ENCODE results near the gene SMIM23. TPM values are rescaled to one million over a fixed set of nuclear protein-coding genes. Genes with fewer than 3 reads are reported as not detected.

SMIM23 gene
- total RNA-seq, 1 experiment from 2014 or later, result not detected

GRCh38 chr5:171825051-171825450, 39.4 kb downstream of the SMIM23 start:
- ChIA-PET POLR2A (ENCODE audit: unreplicated experiment) (no interaction called here), CTCF (no interaction called here)
- Histone ChIP-seq H3K9me3 (ENCODE audit: insufficient read depth, low read depth) (peaks cover 9% of the 10 kb centered on the region; the same call in 1 of the 2 replicates), H3K27ac (no peak overlapping the region), H3K4me2 (no peak overlapping the region), H3K9me2 (ENCODE audit: insufficient read depth) (no peaks in the 10 kb centered on the region), H3K4me1 (replicated peaks; ENCODE audit: insufficient read depth) (no peaks in the 10 kb centered on the region), H3F3A (ENCODE audit: insufficient read depth, low read depth) (no peaks in the 10 kb centered on the region), H3K79me2 (ENCODE audit: low read depth) (no peaks in the 10 kb centered on the region), H3K4me3 (no peak overlapping the region), H3K36me3 (ENCODE audit: low read depth) (no peaks in the 10 kb centered on the region), H2AFZ (no peak overlapping the region), H3K27me3 (ENCODE audit: insufficient read depth, low read depth) (no peaks in the 10 kb centered on the region), H4K20me1 (ENCODE audit: insufficient read depth) (no peaks in the 10 kb centered on the region)
- intact Hi-C loops (cut with micrococcal nuclease; ENCODE audit: unreplicated experiment), result no loop called here
- no TSS peak for BruUV-seq (replicated peaks)
- no peak for DNase-seq
- TF ChIP-seq EZH2 (IDR thresholded peaks at IDR 0.05; ENCODE audit: low read depth) (no peak), CTCF (conservative IDR thresholded peaks at IDR 0.05) (no peak)

- no TSS peak for BruUV-seq (replicated peaks)
- no peaks in the 10 kb centered on the region for H3K36me3 ChIP-seq (ENCODE audit: low read depth)
- no peaks in the 10 kb centered on the region for H3F3A ChIP-seq (ENCODE audit: insufficient read depth, low read depth)
- H3K4me2 ChIP-seq, result no peak overlapping the region
- no peak for DNase-seq
- H3K27me3 ChIP-seq (ENCODE audit: insufficient read depth, low read depth), result no peaks in the 10 kb centered on the region
- no peak overlapping the region for H2AFZ ChIP-seq
- no peak for TF ChIP-seq EZH2 (IDR thresholded peaks at IDR 0.05; ENCODE audit: low read depth)
- TF ChIP-seq CTCF (conservative IDR thresholded peaks at IDR 0.05), result no peak
- no peaks in the 10 kb centered on the region for H3K4me1 ChIP-seq (replicated peaks; ENCODE audit: insufficient read depth)
- intact Hi-C loops (cut with micrococcal nuclease; ENCODE audit: unreplicated experiment), result no loop called here
- ChIA-PET CTCF (no interaction called here), POLR2A (ENCODE audit: unreplicated experiment) (no interaction called here)
- no peaks in the 10 kb centered on the region for H3K79me2 ChIP-seq (ENCODE audit: low read depth)
- no peak overlapping the region for H3K4me3 ChIP-seq
- H3K27ac ChIP-seq, result no peak overlapping the region
- peaks cover 13% of the 10 kb centered on the region; the same call in 1 of the 2 replicates for H3K9me3 ChIP-seq (ENCODE audit: insufficient read depth, low read depth)
- H4K20me1 ChIP-seq (ENCODE audit: insufficient read depth), result no peaks in the 10 kb centered on the region
- no peaks in the 10 kb centered on the region for H3K9me2 ChIP-seq (ENCODE audit: insufficient read depth)
Observed at GRCh38 chr5:171826132-171826531, 40.5 kb downstream of the SMIM23 start.

- no peaks in the 10 kb centered on the region for H3K36me3 ChIP-seq (ENCODE audit: low read depth)
- BruUV-seq (replicated peaks), result no TSS peak
- DNase-seq, result no peak
Observed at GRCh38 chr5:171827162-171827561, 41.5 kb downstream of the SMIM23 start.

More at GRCh38 chr5:171827162-171827561, 41.5 kb downstream of the SMIM23 start:
- H3K4me2 ChIP-seq, result no peak overlapping the region
- no peak overlapping the region for H2AFZ ChIP-seq
- H3K4me3 ChIP-seq, result no peak overlapping the region
- H3K27me3 ChIP-seq (ENCODE audit: insufficient read depth, low read depth), result no peaks in the 10 kb centered on the region
- TF ChIP-seq CTCF (conservative IDR thresholded peaks at IDR 0.05) (no peak), EZH2 (IDR thresholded peaks at IDR 0.05; ENCODE audit: low read depth) (no peak)
- peaks cover 13% of the 10 kb centered on the region; the same call in 1 of the 2 replicates for H3K9me3 ChIP-seq (ENCODE audit: insufficient read depth, low read depth)
- no peaks in the 10 kb centered on the region for H4K20me1 ChIP-seq (ENCODE audit: insufficient read depth)
- intact Hi-C loops (cut with micrococcal nuclease; ENCODE audit: unreplicated experiment), result no loop called here
- H3K9me2 ChIP-seq (ENCODE audit: insufficient read depth), result no peaks in the 10 kb centered on the region
- H3K79me2 ChIP-seq (ENCODE audit: low read depth), result no peaks in the 10 kb centered on the region
- POLR2A ChIA-PET (ENCODE audit: unreplicated experiment), result no interaction called here
- H3K27ac ChIP-seq, result no peak overlapping the region
- no peaks in the 10 kb centered on the region for H3K4me1 ChIP-seq (replicated peaks; ENCODE audit: insufficient read depth)
- H3F3A ChIP-seq (ENCODE audit: insufficient read depth, low read depth), result no peaks in the 10 kb centered on the region
- CTCF ChIA-PET, result no interaction called here
